WI38 (cell line): ENCODE measurements around the gene TMEM169.

Source experiments
- H3K4me3 ChIP-seq: 2 replicates; pipeline ENCODE4 v1.5.1; 2011; ENCODE audit warnings: low read depth, mild to moderate bottlenecking, control low read depth, low read length
- CTCF ChIP-seq: IDR thresholded peaks from 2 replicates; pipeline ENCODE4 v1.5.1; 2012; ENCODE audit warnings: low read depth, mild to moderate bottlenecking, control low read depth, low read length

Gene TMEM169

GRCh38 chr2:216119146-216119545, 37.4 kb downstream of the TMEM169 start:
- no peak for TF ChIP-seq CTCF

GRCh38 chr2:216119986-216120385, 38.3 kb downstream of the TMEM169 start:
- TF ChIP-seq CTCF: no peak
- H3K4me3 ChIP-seq: no peak overlapping the region

More at GRCh38 chr2:216119146-216119545, 37.4 kb downstream of the TMEM169 start:
- no peak overlapping the region for H3K4me3 ChIP-seq

- TF ChIP-seq CTCF: no peak
- no peak overlapping the region for H3K4me3 ChIP-seq
Measured at GRCh38 chr2:216121255-216121654, 39.5 kb downstream of the TMEM169 start.

GRCh38 chr2:216126943-216127342, 45.2 kb downstream of the TMEM169 start:
- H3K4me3 ChIP-seq: no peak overlapping the region
- no peak for TF ChIP-seq CTCF

GRCh38 chr2:216130346-216130971, 48.7 kb downstream of the TMEM169 start:
- no peak for TF ChIP-seq CTCF
- H3K4me3 ChIP-seq: no peak overlapping the region

GRCh38 chr2:216131175-216131926, 49.6 kb downstream of the TMEM169 start:
- no peak overlapping the region for H3K4me3 ChIP-seq
- TF ChIP-seq CTCF: no peak

GRCh38 chr2:216132585-216132984, 50.9 kb downstream of the TMEM169 start:
- no peak overlapping the region for H3K4me3 ChIP-seq
- TF ChIP-seq CTCF: no peak
